Esophagus squamous epithelium (tissue), 5 donors: ENCODE data around the gene MTF2. TPM values are rescaled to one million over a fixed set of nuclear protein-coding genes. Genes with fewer than 3 reads are reported as not detected.
"Not testable (repeated sequence)": the region's sequence is repeated elsewhere in the genome, so short reads cannot be mapped to it uniquely, and the experiment has no call there.

Experiments used
- DNase-seq: peaks from one replicate; lab custom pipeline; 2025; lab: John Stamatoyannopoulos, UW
- H3K27ac ChIP-seq, 4 donors: fragments of 200-600 bp; sonication (generic); one replicate each; pipeline ENCODE4 v1.5.1; 2016 to 2019; ENCODE audit warnings: mild to moderate bottlenecking in 1 of 4
- H3K27me3 ChIP-seq, 4 donors: fragments of 200-600 bp; sonication (generic); 1 replicate in 3 of 4; 2 replicates in 1 of 4; pipeline versions ENCODE4 v1.5.1 to v1.6.0; 2017 to 2021; ENCODE audit warnings: antibody characterized with exemption in 1 of 4
- H3K36me3 ChIP-seq, 3 donors: fragments of 200-600 bp; sonication (generic); one replicate each; pipeline ENCODE4 v1.5.1; 2016 to 2019
- H3K4me1 ChIP-seq, 3 donors: fragments of 200-600 bp; sonication (generic); one replicate each; pipeline ENCODE4 v1.5.1; 2017 to 2019
- H3K4me3 ChIP-seq, 4 donors: fragments of 200-600 bp; sonication (generic); 1 replicate in 3 of 4; 2 replicates in 1 of 4; pipeline ENCODE4 v1.5.1; 2016 to 2019; ENCODE audit warnings: mild to moderate bottlenecking in 2 of 4, moderate library complexity in 1 of 4
- H3K9me3 ChIP-seq, 3 donors: fragments of 200-600 bp; sonication (generic); one replicate each; pipeline ENCODE4 v1.5.1; 2016 to 2019
- CTCF ChIP-seq, 6 experiments: fragments of 450-650 bp in 4 of 6; fragments of 200-600 bp in 2 of 6; sonication (generic) in 2 of 6; IDR thresholded peaks; one replicate each; pipeline ENCODE4 v1.5.1; 2016 to 2019; ENCODE audit warnings: antibody characterized with exemption in 6 of 6, mild to moderate bottlenecking in 4 of 6, moderate library complexity in 4 of 6
- POLR2A ChIP-seq, 4 donors: fragments of 450-650 bp; IDR thresholded peaks; one replicate each; pipeline ENCODE4 v1.6.1; 2017; ENCODE audit warnings: antibody characterized with exemption in 4 of 4, mild to moderate bottlenecking in 4 of 4, moderate library complexity in 3 of 4
- WGBS, 2 donors: methylation state at CpG; one replicate each; pipeline ENCODE4 v1.1.5; 2018; 5-methylcytosine and 5-hydroxymethylcytosine counted together
- intact Hi-C: fragments of 100-400 bp; cut with DNase I; formaldehyde crosslinking; loops from one replicate; pipeline ENCODE4 v1.15.0; 2022
- total RNA-seq, 4 donors: library from RNA; depleted of rRNA; stranded (reverse); fragments of >200 nt; gene quantifications; one replicate each; pipeline ENCODE4 v1.1.0, GENCODE V29; 2016
- donor health status: DM: yes; HTN: yes; CAD: no.

The MTF2 gene
- total RNA-seq, 4 donors from 2014 or later = 7.0 to 18.4 (median 14.8) TPM

- Histone ChIP-seq H3K4me1 (no peaks in the 10 kb centered on the region), H3K36me3 (peaks cover 0 to 98% (median 4%) of the 10 kb centered on the region in 3 donors), H3K9me3 (no peaks in the 10 kb centered on the region), H3K27me3 (no peaks in the 10 kb centered on the region), H3K27ac (no peak overlapping the region), H3K4me3 (no peak overlapping the region)
- intact Hi-C loops = no loop called here
- no peak for DNase-seq
- TF ChIP-seq POLR2A (IDR thresholded peaks at IDR 0.05) (no peak), CTCF (IDR thresholded peaks at IDR 0.05) (no peak)
- 76 to 82% methylated on average over 2 of the region's 2 CpGs for WGBS, 2 donors
Observed at GRCh38 chr1:93152835-93153234, 73.8 kb downstream of the MTF2 start.

GRCh38 chr1:93154898-93155297 is 75.8 kb downstream of the MTF2 start:
- H3K4me3 ChIP-seq = no peak overlapping the region
- no peak for DNase-seq
- H3K27me3 ChIP-seq = no peaks in the 10 kb centered on the region
- H3K9me3 ChIP-seq = no peaks in the 10 kb centered on the region
- no peaks in the 10 kb centered on the region for H3K4me1 ChIP-seq
- H3K27ac ChIP-seq = no peak overlapping the region
- TF ChIP-seq CTCF (IDR thresholded peaks at IDR 0.05) = no peak
- TF ChIP-seq POLR2A (IDR thresholded peaks at IDR 0.05) = no peak
- intact Hi-C loops = no loop called here
- H3K36me3 ChIP-seq = peaks cover 3 to 99% (median 6%) of the 10 kb centered on the region in 3 donors

- H3K27ac ChIP-seq = no peak overlapping the region
- peaks cover 3 to 95% (median 6%) of the 10 kb centered on the region in 3 donors for H3K36me3 ChIP-seq
- no peaks in the 10 kb centered on the region for H3K27me3 ChIP-seq
- H3K4me3 ChIP-seq = no peak overlapping the region
- H3K9me3 ChIP-seq = no peaks in the 10 kb centered on the region
- intact Hi-C loops = no loop called here
- WGBS, 2 donors = 60 to 67% methylated on average over 3 of the region's 3 CpGs
- no peaks in the 10 kb centered on the region for H3K4me1 ChIP-seq
- TF ChIP-seq POLR2A (IDR thresholded peaks at IDR 0.05) (no peak), CTCF (IDR thresholded peaks at IDR 0.05) (no peak)
- DNase-seq = no peak
Observed at GRCh38 chr1:93155335-93155734, 76.3 kb downstream of the MTF2 start.

GRCh38 chr1:93159337-93159736 is 80.3 kb downstream of the MTF2 start:
- H3K27ac ChIP-seq = no peak overlapping the region
- TF ChIP-seq CTCF (IDR thresholded peaks at IDR 0.05) (no peak), POLR2A (IDR thresholded peaks at IDR 0.05) (no peak)
- WGBS, 2 donors = 78 to 85% methylated on average over 2 of the region's 2 CpGs
- no peaks in the 10 kb centered on the region for H3K27me3 ChIP-seq
- H3K36me3 ChIP-seq = peaks cover 3 to 56% (median 6%) of the 10 kb centered on the region in 3 donors
- intact Hi-C loops = no loop called here
- no peak overlapping the region for H3K4me3 ChIP-seq
- H3K9me3 ChIP-seq = no peaks in the 10 kb centered on the region
- no peak for DNase-seq
- no peaks in the 10 kb centered on the region for H3K4me1 ChIP-seq

GRCh38 chr1:93163314-93163713 is 84.2 kb downstream of the MTF2 start:
- H3K9me3 ChIP-seq, intact Hi-C loops, DNase-seq, H3K4me3 ChIP-seq, H3K27ac ChIP-seq, H3K4me1 ChIP-seq, H3K27me3 ChIP-seq: not testable (repeated sequence)
- WGBS, 2 donors = 93 to 95% methylated on average over 5 to 6 of the region's 8 CpGs
- peaks cover 0 to 17% (median 3%) of the 10 kb centered on the region in 3 donors for H3K36me3 ChIP-seq

- intact Hi-C loops = no loop called here
- H3K27ac ChIP-seq = no peak overlapping the region
Observed at GRCh38 chr1:93164816-93165215, 85.7 kb downstream of the MTF2 start.

GRCh38 chr1:93165895-93166294 is 86.8 kb downstream of the MTF2 start:
- H3K4me3 ChIP-seq, DNase-seq, H3K4me1 ChIP-seq, H3K9me3 ChIP-seq, H3K27ac ChIP-seq, intact Hi-C loops, H3K27me3 ChIP-seq: not testable (repeated sequence)
- peaks cover 0 to 12% (median 0%) of the 10 kb centered on the region in 3 donors for H3K36me3 ChIP-seq
- 86 to 100% methylated on average over 1 of the region's 1 CpG for WGBS, 2 donors

More at GRCh38 chr1:93164816-93165215, 85.7 kb downstream of the MTF2 start:
- Histone ChIP-seq H3K4me3 (no peak overlapping the region), H3K9me3 (no peaks in the 10 kb centered on the region), H3K4me1 (no peaks in the 10 kb centered on the region), H3K36me3 (peaks cover 0 to 7% (median 0%) of the 10 kb centered on the region in 3 donors), H3K27me3 (no peaks in the 10 kb centered on the region)
- WGBS, 2 donors = 61 to 86% methylated on average over 2 of the region's 2 CpGs
- TF ChIP-seq CTCF (IDR thresholded peaks at IDR 0.05) (no peak), POLR2A (IDR thresholded peaks at IDR 0.05) (no peak)
- no peak for DNase-seq
